GM18951 (cell line): ENCODE data around the gene RAB30.

ENCODE experiments used
- POLR2A ChIP-seq: IDR thresholded peaks from 4 replicates; pipeline ENCODE4 v1.6.1; 2011; ENCODE audit warnings: mild to moderate bottlenecking; ENCODE audit not compliant: insufficient read length, insufficient read depth; ENCODE audit errors: extremely low read depth
- in situ Hi-C: fragments of 300-500 bp; cut with MboI; formaldehyde crosslinking; loops from one replicate; pipeline ENCODE4 v1.12.0; 2022; ENCODE audit warnings: low sequenced_read_pairs, mixed read lengths, inconsistent platforms; ENCODE audit not compliant: unreplicated experiment

Gene RAB30

GRCh38 chr11:83063073-83063754 is 8.5 kb downstream of the RAB30 start:
- no peak for TF ChIP-seq POLR2A
- in situ Hi-C loops: no loop called here

- in situ Hi-C loops: no loop called here
- TF ChIP-seq POLR2A: no peak
These were observed 9.8 kb downstream of the RAB30 start for GRCh38 chr11:83061883-83062282.

DNA sequence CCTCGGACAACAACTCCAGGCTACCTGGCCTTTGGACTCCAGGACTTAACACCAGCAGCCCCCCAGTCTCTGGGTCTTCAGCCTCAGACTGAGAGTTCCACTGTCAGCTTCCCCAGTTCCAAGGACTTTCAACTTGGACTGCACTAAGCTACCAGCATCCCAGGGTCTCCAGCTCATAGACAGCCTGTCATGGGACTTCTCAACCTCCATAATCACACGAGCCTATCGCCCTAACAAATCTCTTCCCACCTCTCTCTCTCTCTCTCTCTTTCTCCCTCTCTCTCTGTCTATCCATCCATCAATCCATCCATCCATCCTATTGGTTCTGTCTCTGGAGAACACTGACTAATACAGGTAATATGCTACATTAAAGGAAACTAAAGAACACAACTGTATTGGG is 10.7 kb downstream of the RAB30 start:
- in situ Hi-C loops: no loop called here
- no peak for TF ChIP-seq POLR2A

DNA sequence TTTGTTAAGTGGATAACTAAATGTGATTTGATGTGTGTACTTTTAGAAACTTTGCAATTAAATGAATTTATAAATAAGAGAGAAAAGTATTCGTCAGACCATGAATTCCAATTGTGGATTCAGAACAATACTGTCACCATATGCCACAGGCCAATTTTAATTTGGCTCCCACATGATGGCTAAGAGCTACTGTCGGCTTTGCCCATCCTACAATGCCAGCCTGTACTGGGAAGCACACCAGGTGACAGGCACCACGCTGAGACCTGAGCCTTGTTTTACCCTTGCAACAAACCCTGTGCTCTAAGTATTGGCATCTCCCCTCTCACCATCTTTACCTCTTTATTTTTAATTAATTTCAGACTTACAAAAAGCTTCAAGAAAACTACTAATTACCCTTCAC is 14.0 kb downstream of the RAB30 start:
- no peak for TF ChIP-seq POLR2A
- in situ Hi-C loops: no loop called here

GRCh38 chr11:83056611-83057010 is 15.1 kb downstream of the RAB30 start:
- in situ Hi-C loops: no loop called here
- no peak for TF ChIP-seq POLR2A

- no peak for TF ChIP-seq POLR2A
- in situ Hi-C loops: no loop called here
These were observed 15.5 kb downstream of the RAB30 start for GRCh38 chr11:83056204-83056603.

DNA sequence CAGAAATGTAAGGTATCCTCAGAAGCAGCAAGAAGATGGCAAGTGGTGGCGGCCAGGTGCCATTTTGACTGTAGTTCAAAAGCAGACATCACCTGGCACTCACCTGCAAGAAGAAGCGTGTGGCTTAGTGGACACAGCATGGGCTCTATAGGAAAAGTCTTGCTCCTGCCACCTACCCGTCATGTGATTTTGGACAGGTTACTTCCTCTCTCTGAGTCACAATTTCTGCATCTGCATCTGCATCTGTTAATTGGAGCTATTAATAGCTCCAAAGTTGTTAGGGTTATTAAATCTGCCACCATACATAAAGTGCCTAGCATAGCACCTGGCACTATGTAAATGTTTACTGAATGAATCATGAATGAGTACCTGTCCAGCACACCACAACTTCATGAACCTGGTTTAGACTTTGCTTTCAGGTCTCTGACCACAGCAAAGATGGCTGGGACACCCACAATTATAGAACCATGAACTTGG is 16.8 kb downstream of the RAB30 start:
- no peak for TF ChIP-seq POLR2A
- in situ Hi-C loops: no loop called here

GRCh38 chr11:83054001-83054400 is 17.7 kb downstream of the RAB30 start:
- in situ Hi-C loops: no loop called here
- no peak for TF ChIP-seq POLR2A

GRCh38 chr11:83051760-83052671 is 19.7 kb downstream of the RAB30 start:
- TF ChIP-seq POLR2A: no peak
- in situ Hi-C loops: no loop called here

DNA sequence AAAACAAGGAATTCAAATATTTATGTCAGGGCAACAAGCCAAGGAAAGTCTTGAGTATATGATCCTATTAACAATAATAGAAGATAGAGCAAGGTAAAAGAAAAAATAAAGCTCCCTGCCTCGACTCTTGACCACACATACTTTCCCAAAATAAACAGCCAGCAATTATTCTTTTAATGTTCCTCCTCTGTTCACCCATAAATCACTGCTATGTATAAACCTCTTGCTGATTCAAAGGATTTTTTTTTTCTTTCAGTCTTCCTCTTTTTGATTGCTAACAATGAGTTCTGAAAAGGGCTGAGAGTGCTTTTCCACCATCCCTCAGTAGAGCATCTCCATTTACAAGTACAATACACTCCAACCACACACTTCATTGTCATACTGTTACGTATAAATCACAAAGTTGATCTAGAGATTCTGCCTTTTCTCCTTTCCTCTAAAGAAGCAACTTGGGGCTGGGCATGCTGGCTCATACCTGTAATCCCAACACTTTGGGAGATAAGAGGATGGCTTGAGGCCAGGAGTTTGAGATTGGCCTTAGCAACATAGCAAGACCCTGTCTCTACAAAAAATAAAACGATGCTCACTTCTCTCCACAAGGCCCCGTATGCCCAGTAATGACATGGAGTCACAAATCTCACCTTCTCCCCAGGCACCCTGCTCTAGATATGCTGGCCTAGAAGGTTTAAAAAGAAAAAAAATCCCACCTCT is 24.0 kb downstream of the RAB30 start:
- no peak for TF ChIP-seq POLR2A
- in situ Hi-C loops: no loop called here

GRCh38 chr11:83046621-83047172 is 25.0 kb downstream of the RAB30 start:
- in situ Hi-C loops: no loop called here
- no peak for TF ChIP-seq POLR2A

GRCh38 chr11:83044958-83045712 is 26.6 kb downstream of the RAB30 start:
- in situ Hi-C loops: no loop called here
- TF ChIP-seq POLR2A: no peak
